C1 segment of cervical spinal cord (tissue), 14 donors: ENCODE measurements around the gene ST8SIA4.

ENCODE experiments used
- DNase-seq, 14 donors: peaks; one replicate each; lab custom pipeline; 2025; lab: John Stamatoyannopoulos, UW

ST8SIA4 gene

GRCh38 chr5:100832252-100833230 is 70.5 kb downstream of the ST8SIA4 start:
- no peak for DNase-seq

GRCh38 chr5:100828898-100829356 is 74.2 kb downstream of the ST8SIA4 start:
- no peak for DNase-seq

GRCh38 chr5:100828071-100828897 is 74.8 kb downstream of the ST8SIA4 start:
- DNase-seq: peak in 1 of 14 donors; percentile 0

GRCh38 chr5:100827481-100827889 is 75.6 kb downstream of the ST8SIA4 start:
- DNase-seq: no peak

- DNase-seq: no peak
Measured at GRCh38 chr5:100826133-100826532, 76.9 kb downstream of the ST8SIA4 start.

GRCh38 chr5:100824635-100825034 is 78.4 kb downstream of the ST8SIA4 start:
- no peak for DNase-seq

GRCh38 chr5:100823812-100824211 is 79.3 kb downstream of the ST8SIA4 start:
- no peak for DNase-seq

- DNase-seq: no peak
Measured at GRCh38 chr5:100821751-100822150, 81.3 kb downstream of the ST8SIA4 start.

- DNase-seq: no peak
Measured at GRCh38 chr5:100818340-100818739, 84.7 kb downstream of the ST8SIA4 start.

GRCh38 chr5:100803397-100803796 is 99.7 kb downstream of the ST8SIA4 start:
- DNase-seq: peak in 1 of 14 donors; percentile 12

- no peak for DNase-seq
Measured at GRCh38 chr5:100802208-100802607, 100.9 kb downstream of the ST8SIA4 start.

GRCh38 chr5:100800562-100800961 is 102.5 kb downstream of the ST8SIA4 start:
- DNase-seq: no peak

- DNase-seq: peak in 2 of 14 donors; percentile 8 to 24
Measured at GRCh38 chr5:100799166-100799565, 103.9 kb downstream of the ST8SIA4 start.

- no peak for DNase-seq
Measured at GRCh38 chr5:100797861-100798260, 105.2 kb downstream of the ST8SIA4 start.

- no peak for DNase-seq
Measured at GRCh38 chr5:100796851-100797250, 106.2 kb downstream of the ST8SIA4 start.

GRCh38 chr5:100794844-100795243 is 108.2 kb downstream of the ST8SIA4 start:
- DNase-seq: no peak

- DNase-seq: no peak
Measured at GRCh38 chr5:100794218-100794617, 108.9 kb downstream of the ST8SIA4 start.

GRCh38 chr5:100792781-100793180 is 110.3 kb downstream of the ST8SIA4 start:
- no peak for DNase-seq

- no peak for DNase-seq
Measured at GRCh38 chr5:100791391-100791790, 111.7 kb downstream of the ST8SIA4 start.

GRCh38 chr5:100790951-100791350 is 112.1 kb downstream of the ST8SIA4 start:
- no peak for DNase-seq

- no peak for DNase-seq
Measured at GRCh38 chr5:100790170-100790665, 112.9 kb downstream of the ST8SIA4 start.

GRCh38 chr5:100789694-100790093 is 113.4 kb downstream of the ST8SIA4 start:
- DNase-seq: no peak
